Memory B cell (primary cell): ENCODE results near the gene STPG4.

Experiments used
- ATAC-seq: fragments of 150-1000 bp; cut with Tn5 transposase; 2 replicates; pipeline ENCODE4 v1.10.0; 2021; ENCODE audit warnings: low read depth, mild to moderate bottlenecking, moderate library complexity
- DNase-seq, 2 donors: peaks; one replicate each; pipeline ENCODE4 v3.0.0; 2022; ENCODE audit warnings: low spot score in 2 of 2
- H3K27ac Mint-ChIP-seq: one replicate; pipeline ENCODE4 v1.8.0; 2022; ENCODE audit warnings: mild to moderate bottlenecking, moderate library complexity, mixed read lengths
- H3K27me3 Mint-ChIP-seq: one replicate; pipeline ENCODE4 v1.8.0; 2022; ENCODE audit warnings: mixed read lengths
- H3K36me3 Mint-ChIP-seq: one replicate; pipeline ENCODE4 v1.8.0; 2022; ENCODE audit warnings: mild to moderate bottlenecking, mixed read lengths
- H3K4me1 Mint-ChIP-seq: one replicate; pipeline ENCODE4 v1.8.0; 2022; ENCODE audit warnings: mixed read lengths
- H3K4me3 Mint-ChIP-seq: one replicate; pipeline ENCODE4 v1.8.0; 2022; ENCODE audit warnings: mild to moderate bottlenecking, moderate library complexity, mixed read lengths
- H3K9me3 Mint-ChIP-seq: one replicate; pipeline ENCODE4 v1.8.0; 2022; ENCODE audit warnings: mixed read lengths

The STPG4 gene

GRCh38 chr2:47165001-47165555, 10.0 kb upstream of the STPG4 start:
- Mint-ChIP-seq H3K9me3 (no peaks in the 10 kb centered on the region), H3K4me3 (no peak overlapping the region), H3K27me3 (no peaks in the 10 kb centered on the region), H3K27ac (peak overlapping the region; percentile 53), H3K4me1 (peaks cover 13% of the 10 kb centered on the region), H3K36me3 (peaks cover 31% of the 10 kb centered on the region)
- no peak for ATAC-seq
- no peak for DNase-seq

- H3K9me3 Mint-ChIP-seq: no peaks in the 10 kb centered on the region
- no peaks in the 10 kb centered on the region for H3K27me3 Mint-ChIP-seq
- no peak overlapping the region for H3K27ac Mint-ChIP-seq
- H3K4me1 Mint-ChIP-seq: peaks cover 14% of the 10 kb centered on the region
- peaks cover 36% of the 10 kb centered on the region for H3K36me3 Mint-ChIP-seq
- ATAC-seq (no peak), DNase-seq (no peak)
- no peak overlapping the region for H3K4me3 Mint-ChIP-seq
These were observed 7.7 kb upstream of the STPG4 start for GRCh38 chr2:47162780-47163179.

- Mint-ChIP-seq H3K36me3 (peaks cover 36% of the 10 kb centered on the region), H3K9me3 (no peaks in the 10 kb centered on the region), H3K4me3 (no peak overlapping the region), H3K4me1 (peaks cover 17% of the 10 kb centered on the region), H3K27me3 (no peaks in the 10 kb centered on the region), H3K27ac (no peak overlapping the region)
- ATAC-seq (no peak), DNase-seq (no peak)
These were observed 6.4 kb upstream of the STPG4 start for GRCh38 chr2:47161475-47161874.

DNA sequence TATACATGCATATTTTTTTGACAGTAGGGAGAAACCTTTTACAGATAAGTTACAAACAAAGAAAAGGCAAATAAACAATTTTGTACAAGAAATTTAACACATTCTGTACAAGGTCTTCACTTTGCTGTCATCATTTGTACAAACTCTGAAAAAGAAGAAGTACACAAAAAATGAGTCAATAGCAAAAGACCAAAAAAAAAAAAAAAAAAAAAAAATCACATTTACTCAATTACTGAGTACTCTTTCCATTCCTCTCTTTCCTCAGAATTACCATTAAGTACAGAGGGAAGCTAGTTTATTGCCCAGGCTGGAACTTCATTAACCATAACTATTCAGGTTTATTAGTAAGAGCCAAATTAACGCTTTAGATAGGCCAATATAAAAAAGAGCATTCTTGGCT, 5.6 kb upstream of the STPG4 start:
- peaks cover 36% of the 10 kb centered on the region for H3K36me3 Mint-ChIP-seq
- ATAC-seq: no peak

GRCh38 chr2:47160211-47160610, 5.1 kb upstream of the STPG4 start:
- H3K27me3 Mint-ChIP-seq: no peaks in the 10 kb centered on the region
- H3K36me3 Mint-ChIP-seq: peaks cover 33% of the 10 kb centered on the region
- no peak for ATAC-seq
- H3K9me3 Mint-ChIP-seq: no peaks in the 10 kb centered on the region
- peaks cover 17% of the 10 kb centered on the region for H3K4me1 Mint-ChIP-seq
- peak overlapping the region; percentile 32 for H3K27ac Mint-ChIP-seq
- no peak for DNase-seq
- no peak overlapping the region for H3K4me3 Mint-ChIP-seq

More for the DNA sequence above, 5.6 kb upstream of the STPG4 start:
- Mint-ChIP-seq H3K4me1 (peaks cover 20% of the 10 kb centered on the region), H3K4me3 (no peak overlapping the region), H3K27ac (no peak overlapping the region), H3K27me3 (no peaks in the 10 kb centered on the region), H3K9me3 (no peaks in the 10 kb centered on the region)
- no peak for DNase-seq

GRCh38 chr2:47159627-47160026, 4.5 kb upstream of the STPG4 start:
- no peaks in the 10 kb centered on the region for H3K9me3 Mint-ChIP-seq
- H3K27me3 Mint-ChIP-seq: no peaks in the 10 kb centered on the region
- H3K4me3 Mint-ChIP-seq: no peak overlapping the region
- no peak for ATAC-seq
- peaks cover 32% of the 10 kb centered on the region for H3K36me3 Mint-ChIP-seq
- H3K4me1 Mint-ChIP-seq: peaks cover 16% of the 10 kb centered on the region
- no peak for DNase-seq
- peak overlapping the region; percentile 32 for H3K27ac Mint-ChIP-seq

- Mint-ChIP-seq H3K36me3 (peaks cover 29% of the 10 kb centered on the region), H3K4me1 (peaks cover 14% of the 10 kb centered on the region), H3K9me3 (no peaks in the 10 kb centered on the region), H3K27ac (no peak overlapping the region), H3K4me3 (no peak overlapping the region), H3K27me3 (no peaks in the 10 kb centered on the region)
- DNase-seq (no peak), ATAC-seq (no peak)
These were observed 3.5 kb upstream of the STPG4 start for GRCh38 chr2:47158576-47158975.

GRCh38 chr2:47152803-47153202, 2.3 kb downstream of the STPG4 start:
- peaks cover 11% of the 10 kb centered on the region for H3K4me1 Mint-ChIP-seq
- no peak overlapping the region for H3K27ac Mint-ChIP-seq
- H3K36me3 Mint-ChIP-seq: peaks cover 24% of the 10 kb centered on the region
- no peak for ATAC-seq
- DNase-seq: no peak
- H3K9me3 Mint-ChIP-seq: no peaks in the 10 kb centered on the region
- H3K4me3 Mint-ChIP-seq: no peak overlapping the region
- H3K27me3 Mint-ChIP-seq: no peaks in the 10 kb centered on the region

DNA sequence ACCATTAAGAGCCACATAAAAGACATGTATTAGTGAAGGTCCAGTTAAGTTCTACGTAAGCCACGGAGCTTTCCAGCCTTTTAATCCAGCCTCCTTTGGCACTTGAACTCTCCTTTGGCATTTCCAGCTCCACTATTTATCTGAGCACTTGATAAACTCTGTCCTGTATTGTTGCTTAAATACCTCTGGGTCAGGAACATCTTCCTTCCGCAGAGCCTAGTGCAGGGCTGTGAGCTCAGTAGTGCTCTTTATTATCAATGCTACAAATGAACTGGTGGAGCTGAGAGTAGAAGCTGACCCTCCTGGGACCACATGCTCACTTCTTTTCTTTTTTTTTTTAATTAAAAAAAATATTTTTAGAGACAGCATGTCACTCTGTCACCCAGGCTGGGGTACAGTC, 4.9 kb downstream of the STPG4 start:
- DNase-seq (no peak), ATAC-seq (no peak)
- no peak overlapping the region for H3K4me3 Mint-ChIP-seq
- H3K4me1 Mint-ChIP-seq: peaks cover 3% of the 10 kb centered on the region
- no peaks in the 10 kb centered on the region for H3K9me3 Mint-ChIP-seq
- no peaks in the 10 kb centered on the region for H3K27me3 Mint-ChIP-seq
- no peak overlapping the region for H3K27ac Mint-ChIP-seq
- H3K36me3 Mint-ChIP-seq: peaks cover 24% of the 10 kb centered on the region

DNA sequence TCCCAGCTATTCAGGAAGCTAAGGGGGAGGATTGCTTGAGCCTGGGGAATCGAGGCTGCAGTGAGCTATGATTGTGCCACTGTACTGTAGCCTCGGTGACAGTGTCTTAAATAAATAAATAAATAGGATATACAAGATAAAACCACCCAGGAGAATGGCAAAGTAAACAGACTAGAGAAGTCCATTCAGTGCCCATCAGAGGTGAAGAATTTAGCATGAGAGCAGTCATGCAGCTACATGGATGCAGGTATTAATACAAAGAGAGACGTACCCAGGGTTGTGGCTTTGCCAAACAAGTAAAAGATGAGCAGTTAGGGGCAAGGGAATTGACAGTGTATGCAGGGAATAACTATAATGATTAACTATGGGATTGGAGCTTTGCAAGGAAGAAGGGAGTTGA, 8.1 kb downstream of the STPG4 start:
- ATAC-seq (no peak), DNase-seq (no peak)
- Mint-ChIP-seq H3K36me3 (peaks cover 23% of the 10 kb centered on the region), H3K27ac (no peak overlapping the region), H3K4me3 (no peak overlapping the region), H3K9me3 (no peaks in the 10 kb centered on the region), H3K27me3 (no peaks in the 10 kb centered on the region), H3K4me1 (no peaks in the 10 kb centered on the region)

DNA sequence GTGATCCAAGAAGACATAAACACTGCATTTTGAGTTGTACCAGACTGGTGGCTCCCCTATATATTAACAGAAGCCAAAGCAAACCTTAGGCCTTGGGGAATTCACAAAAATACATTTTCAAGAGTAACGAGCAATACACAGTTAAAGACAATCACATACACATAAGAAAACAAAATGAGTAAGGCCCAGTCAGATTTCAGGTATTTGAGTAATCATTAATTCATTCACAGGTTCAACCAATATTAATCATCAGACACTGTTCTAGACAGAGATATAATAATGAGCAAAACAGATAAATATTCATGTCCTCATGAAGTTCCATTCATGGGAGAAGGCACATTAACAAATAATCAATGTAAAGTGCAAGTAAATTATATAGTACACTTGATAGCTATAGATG, 9.6 kb downstream of the STPG4 start:
- Mint-ChIP-seq H3K36me3 (peaks cover 27% of the 10 kb centered on the region), H3K4me3 (no peak overlapping the region), H3K9me3 (no peaks in the 10 kb centered on the region), H3K27me3 (no peaks in the 10 kb centered on the region), H3K4me1 (no peaks in the 10 kb centered on the region), H3K27ac (no peak overlapping the region)
- ATAC-seq (no peak), DNase-seq (no peak)

DNA sequence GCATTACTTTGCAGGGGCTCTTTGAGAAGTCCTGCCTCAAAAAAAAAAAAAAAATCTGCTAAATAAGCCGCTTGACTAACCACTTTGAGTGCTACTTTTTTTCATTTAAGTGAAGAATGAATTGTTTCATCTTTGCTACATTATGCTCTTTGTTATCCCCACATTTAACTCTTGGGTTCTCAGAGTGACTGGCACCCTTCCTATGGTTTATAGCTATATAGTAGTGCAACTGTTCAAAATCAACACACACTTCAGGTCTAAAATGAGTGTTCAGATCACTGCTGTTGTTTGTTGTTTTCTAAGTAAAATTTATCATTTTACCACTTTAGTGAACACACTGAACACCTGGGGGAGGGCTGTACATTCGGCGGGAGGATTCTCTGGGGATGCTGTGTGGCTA, 13.6 kb downstream of the STPG4 start:
- H3K4me1 Mint-ChIP-seq: no peaks in the 10 kb centered on the region
- no peak overlapping the region for H3K27ac Mint-ChIP-seq
- DNase-seq (no peak), ATAC-seq (no peak)
- peaks cover 25% of the 10 kb centered on the region for H3K36me3 Mint-ChIP-seq
- no peak overlapping the region for H3K4me3 Mint-ChIP-seq
- no peaks in the 10 kb centered on the region for H3K27me3 Mint-ChIP-seq
- H3K9me3 Mint-ChIP-seq: peaks cover 8% of the 10 kb centered on the region

DNA sequence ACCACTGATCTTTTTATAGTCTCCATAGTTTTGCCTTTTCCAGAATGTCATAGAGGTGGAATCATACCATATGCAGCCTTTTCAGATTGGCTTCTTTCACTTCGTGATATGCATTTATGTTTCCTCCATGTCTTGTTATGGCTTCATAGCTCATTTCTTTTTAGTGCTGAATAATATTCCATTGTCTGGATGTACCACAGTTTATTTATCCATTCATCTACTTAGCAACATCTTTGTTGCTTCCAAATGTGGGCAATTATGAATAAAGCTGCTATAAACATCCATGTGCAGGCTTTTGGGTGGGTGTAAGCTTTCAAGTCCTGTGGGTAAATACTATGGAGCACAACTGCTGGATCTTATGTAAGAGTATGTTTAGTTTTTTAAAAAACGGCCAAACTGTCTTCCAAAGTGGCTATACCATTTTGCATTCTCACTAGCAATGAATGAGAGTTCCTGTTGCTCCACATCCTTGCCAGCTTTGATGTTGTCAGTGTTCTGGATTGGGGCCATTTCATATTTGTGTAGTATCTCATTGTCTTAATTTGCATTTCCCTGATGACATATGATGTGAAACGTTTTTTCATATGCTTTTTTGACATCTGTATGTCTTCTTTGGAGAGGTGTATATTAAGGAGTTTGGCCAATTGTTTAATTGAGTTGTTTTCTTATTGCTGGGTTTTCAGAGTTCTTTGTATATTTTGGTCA, 20.6 kb downstream of the STPG4 start:
- no peak for DNase-seq
- H3K27me3 Mint-ChIP-seq: no peaks in the 10 kb centered on the region
- H3K4me3 Mint-ChIP-seq: no peak overlapping the region
- ATAC-seq: no peak
- H3K9me3 Mint-ChIP-seq: peaks cover 15% of the 10 kb centered on the region
- no peaks in the 10 kb centered on the region for H3K4me1 Mint-ChIP-seq
- H3K36me3 Mint-ChIP-seq: peaks cover 14% of the 10 kb centered on the region
- no peak overlapping the region for H3K27ac Mint-ChIP-seq

DNA sequence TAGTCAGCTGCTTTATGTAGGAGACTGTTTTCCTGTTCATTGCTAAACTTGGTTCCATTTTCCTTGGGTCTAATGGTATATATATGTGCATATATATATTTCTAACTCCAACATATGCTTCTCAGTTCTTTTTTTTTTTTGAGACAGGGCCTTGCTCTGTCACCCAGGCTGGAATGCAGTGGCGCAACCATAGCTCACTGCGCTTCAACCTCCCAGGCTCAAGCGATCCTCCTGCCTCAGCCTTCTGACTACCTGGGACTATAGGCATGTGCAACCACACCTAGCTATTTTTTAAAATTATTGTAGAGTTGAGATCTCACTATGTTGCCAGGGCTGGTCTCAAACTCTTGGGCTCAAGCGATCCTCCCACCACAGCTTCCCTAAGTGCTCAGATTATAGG, 22.1 kb downstream of the STPG4 start:
- Mint-ChIP-seq H3K27ac (no peak overlapping the region), H3K4me3 (no peak overlapping the region), H3K9me3 (peaks cover 11% of the 10 kb centered on the region), H3K36me3 (peaks cover 10% of the 10 kb centered on the region), H3K4me1 (no peaks in the 10 kb centered on the region), H3K27me3 (no peaks in the 10 kb centered on the region)
- DNase-seq (no peak), ATAC-seq (no peak)

DNA sequence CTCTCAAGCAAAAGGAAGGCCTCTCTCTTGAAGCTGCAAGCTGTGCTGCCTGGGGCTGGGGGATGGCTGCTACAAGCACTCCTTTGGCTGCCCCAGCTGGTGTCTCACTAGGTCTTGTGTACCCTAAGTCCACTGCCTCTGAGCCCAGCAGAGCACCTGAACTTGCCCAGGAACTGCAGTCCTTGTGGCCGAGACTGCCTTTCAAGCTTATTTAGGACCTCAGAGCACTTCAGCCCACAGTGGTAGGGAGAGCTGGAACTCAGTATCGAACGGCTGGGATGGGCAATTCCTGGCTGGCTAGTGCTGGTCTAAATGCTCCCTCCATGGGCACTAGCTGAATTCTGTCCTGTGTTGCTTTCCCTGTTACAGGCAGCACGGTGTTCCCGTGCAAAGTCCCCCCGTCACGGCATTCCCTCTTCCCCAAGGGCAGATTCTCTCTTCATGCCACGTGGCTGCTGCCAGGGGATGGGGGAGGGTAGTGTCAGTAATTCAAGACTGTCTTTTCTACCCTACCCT, 25.9 kb downstream of the STPG4 start:
- Mint-ChIP-seq H3K4me3 (no peak overlapping the region), H3K4me1 (no peaks in the 10 kb centered on the region), H3K36me3 (peaks cover 3% of the 10 kb centered on the region), H3K27me3 (no peaks in the 10 kb centered on the region), H3K9me3 (peaks cover 2% of the 10 kb centered on the region), H3K27ac (no peak overlapping the region)
- ATAC-seq (no peak), DNase-seq (no peak)
